Measurements from ENCODE around the gene OLFML2A.
A peak's percentile ranks its signal among the peaks of the same experiment; 100 is the strongest.
"Not testable (repeated sequence)": the region's sequence is repeated elsewhere in the genome, so short reads cannot be mapped to it uniquely, and the experiment has no call there.

OLFML2A gene

DNA sequence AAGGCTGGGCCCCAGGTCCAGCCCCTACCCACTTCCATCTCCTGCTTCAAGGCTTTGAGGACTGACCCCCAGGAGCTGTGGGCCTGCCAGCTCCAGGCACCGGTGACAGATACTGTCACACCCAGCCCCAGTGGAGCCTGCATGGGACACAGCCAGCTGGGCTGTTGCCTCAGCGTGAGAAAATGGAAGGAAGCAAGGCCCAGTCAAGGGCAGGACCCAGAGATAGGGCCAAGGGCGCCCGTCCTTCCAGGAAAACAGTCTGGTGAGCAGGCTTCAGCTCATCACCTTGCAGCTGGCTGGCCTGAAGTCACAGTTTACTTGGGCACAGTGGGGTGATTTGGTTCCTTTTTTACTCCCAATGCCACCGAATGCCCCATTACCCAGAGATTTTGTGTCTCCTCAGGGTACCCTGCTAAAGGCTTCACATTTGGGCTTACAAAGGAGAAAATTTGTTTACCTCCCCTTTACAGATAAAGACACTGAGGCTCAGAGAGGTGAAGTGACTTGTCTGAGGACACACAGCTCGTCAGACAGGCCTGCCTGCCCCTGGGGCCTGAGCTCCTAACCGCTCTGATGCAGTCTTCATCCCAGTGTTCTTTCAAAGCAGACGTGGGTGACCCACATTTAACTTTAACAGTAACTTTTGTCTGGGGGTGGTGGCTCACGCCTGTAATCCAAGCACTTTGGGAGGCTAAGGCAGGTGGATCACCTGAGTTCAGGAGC, 54.9 kb downstream of the OLFML2A start:
- DNase-seq, result no peak

DNA sequence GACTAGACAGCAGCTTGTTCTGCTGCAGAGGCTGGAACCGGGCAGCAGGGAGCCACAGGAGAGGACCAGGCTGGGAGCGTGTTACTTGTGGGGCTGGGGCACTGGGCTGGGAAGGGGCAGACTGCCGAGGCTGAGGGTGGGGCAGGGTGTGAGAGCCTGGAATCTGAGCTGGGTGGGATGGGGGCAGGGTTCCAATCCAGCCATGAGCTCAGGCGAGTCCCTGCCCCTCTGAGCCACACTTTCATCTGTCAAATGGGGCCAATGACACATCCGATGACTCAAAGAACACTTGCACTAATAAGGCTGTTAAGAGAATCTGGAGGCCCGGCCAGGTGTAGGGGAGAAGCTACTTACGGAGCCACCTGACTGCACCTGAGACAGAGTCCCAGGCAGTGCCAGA, 57.7 kb downstream of the OLFML2A start:
- DNase-seq, result no peak

DNA sequence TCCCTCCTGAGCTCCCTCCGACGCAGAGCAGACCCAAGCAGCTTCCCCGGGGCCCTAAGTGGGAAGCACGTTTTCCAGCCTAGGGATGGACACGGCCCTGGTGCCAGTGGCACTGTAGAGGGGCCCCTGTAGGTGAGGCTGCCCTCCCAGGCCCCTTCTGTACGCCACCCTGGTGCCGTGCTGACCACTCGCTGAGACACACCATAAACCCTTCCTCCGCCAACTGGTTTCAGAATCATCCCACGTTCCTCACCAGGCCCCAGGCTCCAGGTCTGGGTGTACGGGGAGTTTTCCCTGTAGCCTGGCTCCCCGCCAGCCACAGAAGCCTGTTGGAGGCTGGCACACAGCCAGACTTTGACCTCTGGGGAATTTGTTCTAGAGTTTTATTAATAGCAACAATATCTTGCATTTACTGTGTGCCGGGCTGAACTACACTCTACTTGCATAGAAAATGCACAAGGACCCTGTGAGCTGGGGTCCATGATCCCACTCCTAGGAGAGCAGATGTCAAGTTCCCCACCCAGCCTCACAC, 58.2 kb downstream of the OLFML2A start:
- DNase-seq, result no peak

DNA sequence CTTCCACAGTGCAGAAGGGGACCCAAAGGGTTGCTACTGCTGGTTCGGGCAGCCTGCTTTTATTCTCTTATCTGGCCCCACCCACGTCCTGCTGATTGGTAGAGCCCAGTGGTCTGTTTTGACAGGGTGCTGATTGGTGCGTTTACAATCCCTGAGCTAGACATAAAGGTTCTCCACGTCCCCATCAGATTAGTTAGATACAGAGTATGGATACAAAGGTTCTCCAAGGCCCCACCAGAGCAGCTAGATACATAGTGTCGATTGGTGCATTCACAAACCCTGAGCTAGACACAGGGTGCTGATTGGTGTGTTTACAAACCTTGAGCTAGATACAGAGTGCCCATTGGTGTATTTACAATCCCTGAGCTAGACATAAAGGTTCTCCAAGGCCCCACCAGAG, 61.2 kb downstream of the OLFML2A start:
- not testable (repeated sequence) for DNase-seq

DNA sequence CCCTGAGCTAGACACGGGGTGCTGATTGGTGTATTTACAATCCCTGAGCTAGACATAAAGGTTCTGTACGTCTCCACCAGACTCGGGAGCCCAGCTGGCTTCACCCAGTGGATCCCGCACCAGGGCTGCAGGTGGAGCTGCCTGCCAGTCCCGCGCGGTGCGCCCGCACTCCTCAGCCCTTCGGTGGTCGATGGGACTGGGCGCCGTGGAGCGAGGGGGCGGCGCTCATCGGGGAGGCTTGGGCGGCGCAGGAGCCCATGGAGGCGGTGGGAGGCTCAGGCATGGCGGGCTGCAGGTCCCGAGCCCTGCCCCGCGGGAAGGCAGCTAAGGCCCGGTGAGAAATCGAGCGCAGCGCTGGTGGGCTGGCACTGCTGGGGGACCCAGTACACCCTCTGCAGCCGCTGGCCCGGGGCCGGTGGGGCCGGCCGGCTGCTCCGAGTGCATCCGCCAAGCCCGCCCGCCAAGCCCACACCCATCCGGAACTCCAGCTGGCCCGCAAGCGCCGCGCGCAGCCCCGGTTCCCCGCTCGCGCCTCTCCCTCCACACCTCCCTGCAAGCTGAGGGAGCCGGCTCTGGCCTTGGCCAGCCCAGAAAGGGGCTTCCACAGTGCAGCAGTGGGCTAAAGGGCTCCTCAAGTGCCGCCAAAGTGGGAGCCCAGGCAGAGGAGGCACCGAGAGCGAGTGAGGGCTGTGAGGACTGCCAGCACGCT, 61.8 kb downstream of the OLFML2A start:
- DNase-seq, result not testable (repeated sequence)

DNA sequence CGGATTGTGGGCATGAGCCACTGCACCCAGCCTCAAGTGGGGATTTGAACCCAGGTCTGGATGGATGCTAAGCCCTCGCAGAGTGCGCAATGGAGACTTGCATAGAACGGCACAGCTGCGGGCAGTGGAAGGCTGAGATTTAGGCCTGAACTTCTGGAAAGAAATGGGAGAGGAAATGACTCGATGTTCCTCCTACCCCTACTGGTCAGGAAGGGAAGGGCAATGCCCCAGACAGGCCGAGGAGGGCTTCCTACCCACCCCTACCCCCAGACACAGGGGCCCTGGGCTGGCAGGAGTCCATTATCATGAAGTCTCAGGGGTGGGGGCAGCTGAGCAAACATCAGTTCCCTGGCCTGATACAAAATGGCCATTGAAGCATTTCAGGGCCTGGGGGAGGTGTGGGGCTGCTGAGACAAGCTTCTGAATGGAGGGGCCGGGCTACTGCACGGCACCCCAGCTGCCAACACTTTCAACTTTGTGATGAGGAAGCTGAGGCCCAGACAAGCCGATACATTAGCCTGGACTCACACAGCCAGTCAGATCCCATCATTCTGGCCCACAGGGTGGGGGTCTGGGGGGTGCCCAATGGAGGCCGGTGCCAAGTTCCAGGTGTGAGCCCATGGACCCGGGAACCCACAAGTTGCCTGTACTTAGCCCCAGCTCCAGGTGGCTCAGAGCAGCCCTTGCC, 62.8 kb downstream of the OLFML2A start:
- DNase-seq, result no peak

DNA sequence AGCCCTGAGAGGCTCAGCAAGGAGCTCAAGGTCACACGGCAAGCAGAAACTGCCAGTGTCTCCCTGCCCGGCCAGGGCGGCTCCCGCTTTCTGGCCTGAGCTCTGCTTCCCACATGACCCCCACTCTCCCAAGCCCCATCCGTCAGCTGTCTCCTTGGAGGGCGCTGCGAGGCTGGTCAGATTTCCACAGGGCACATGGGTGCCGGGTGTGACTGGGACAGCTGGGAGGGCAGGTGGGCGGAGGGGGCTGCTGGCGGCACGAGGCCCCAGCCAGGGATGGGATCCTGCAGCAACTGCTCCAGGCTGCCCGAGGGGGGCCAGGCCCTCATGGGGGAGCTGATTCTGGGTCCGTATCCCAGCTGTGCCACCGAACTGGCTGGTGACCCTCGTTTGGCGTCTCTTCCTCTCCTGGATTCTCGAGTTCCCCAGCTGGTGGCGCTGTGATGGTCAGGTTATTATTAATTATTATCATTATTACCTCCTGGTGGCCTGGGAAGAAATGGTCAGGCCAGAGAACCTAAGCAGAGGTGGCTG, 63.4 kb downstream of the OLFML2A start:
- no peak for DNase-seq

DNA sequence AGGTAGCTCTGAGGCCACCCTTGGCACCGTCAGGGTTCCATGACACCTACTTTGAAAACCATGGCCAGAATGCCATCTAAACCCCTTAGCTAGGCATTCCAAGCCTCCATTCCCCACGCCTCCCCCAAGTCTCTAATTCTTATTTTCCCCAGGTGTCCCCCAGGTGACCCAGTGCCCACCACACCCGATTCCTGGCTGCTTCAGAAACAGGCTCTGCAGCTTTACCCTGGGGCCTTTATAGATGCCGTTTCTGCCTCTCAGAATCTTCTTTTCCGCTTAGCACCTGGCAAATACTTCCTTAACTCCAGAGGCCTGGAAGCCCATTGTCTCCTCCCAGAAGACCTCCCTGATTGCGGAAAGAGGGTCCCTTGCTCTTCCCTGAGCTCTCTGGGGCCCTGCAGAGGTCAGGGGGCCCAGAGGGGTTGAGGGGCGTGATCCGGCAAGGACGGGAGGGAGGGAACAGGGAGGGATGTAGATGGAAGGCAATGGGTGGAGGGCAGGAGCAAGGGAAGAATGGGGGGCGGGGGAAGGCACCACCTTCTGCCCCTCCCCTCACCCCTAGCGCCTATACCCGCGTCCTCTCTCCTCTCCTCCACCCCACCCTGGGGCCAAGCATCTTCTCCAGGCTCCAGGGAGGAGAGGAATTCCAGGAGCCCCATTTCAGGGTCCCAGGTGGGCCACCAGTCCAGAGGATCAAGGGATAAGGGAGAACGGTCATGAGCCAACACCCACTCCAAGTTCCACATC, 64.3 kb downstream of the OLFML2A start:
- DNase-seq, result no peak

DNA sequence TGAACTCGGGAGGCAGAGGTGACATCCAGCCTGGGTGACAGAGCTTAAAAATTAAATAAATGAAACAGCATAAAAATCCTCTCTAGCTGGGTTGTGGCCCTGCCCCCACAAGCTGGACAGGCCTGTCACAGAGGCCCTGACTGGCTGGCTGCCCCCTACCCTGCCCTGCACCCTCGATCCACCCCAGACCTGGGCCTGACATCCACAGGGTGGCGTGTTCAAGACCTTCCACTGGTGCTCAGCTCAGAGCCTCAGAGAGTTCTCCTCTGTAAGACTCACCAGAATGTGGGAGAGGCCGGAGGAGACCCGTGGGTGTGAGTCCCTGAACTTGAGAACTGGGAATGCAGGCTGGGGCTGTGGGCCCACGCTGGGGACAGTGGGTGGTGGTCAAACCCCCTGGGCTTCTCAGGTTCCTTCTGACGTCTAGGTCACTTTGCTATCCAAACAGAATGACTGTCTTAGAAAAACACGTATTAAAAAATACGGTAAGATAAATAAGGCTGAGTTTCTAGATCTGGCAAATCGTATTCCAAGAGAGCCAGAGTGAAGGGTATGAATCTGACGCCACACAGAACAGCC, 66.6 kb downstream of the OLFML2A start:
- DNase-seq, result no peak

DNA sequence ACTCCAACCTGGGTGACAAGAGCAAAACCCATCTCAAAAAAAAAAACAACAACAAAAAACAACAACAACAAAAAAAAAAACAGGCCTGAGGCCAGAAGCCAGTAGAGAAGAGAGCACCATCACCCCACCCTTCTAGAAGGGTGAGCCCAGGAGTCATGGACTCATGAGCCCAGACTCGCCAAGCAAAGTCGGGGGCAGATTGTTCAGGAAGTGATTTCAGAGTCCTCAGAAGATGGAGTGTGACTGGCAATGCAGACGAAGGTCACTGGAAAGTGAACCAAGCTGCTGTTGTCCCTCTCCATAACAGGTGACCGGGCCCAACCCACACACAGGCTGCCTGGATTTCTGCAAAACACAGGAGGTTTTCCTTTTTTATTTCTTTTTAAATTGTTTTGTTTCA, 67.4 kb downstream of the OLFML2A start:
- no peak for DNase-seq

DNA sequence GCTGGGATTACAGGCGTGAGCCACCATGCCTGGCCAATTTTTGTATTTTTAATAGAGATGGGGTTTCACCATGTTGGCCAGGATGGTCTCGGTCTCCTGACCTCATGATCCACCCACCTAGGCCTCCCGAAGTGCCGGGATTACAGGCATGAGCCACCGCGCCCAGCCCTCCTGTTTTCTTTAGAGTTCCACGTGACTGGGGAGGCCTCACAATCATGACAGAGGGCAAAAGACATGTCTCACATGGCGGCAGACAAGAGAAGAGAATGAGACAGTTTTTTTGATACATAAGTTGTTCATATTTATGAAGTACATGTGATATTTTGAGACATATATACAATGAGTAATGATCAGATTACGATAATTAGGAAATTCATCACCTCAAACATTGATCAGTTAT, 69.5 kb downstream of the OLFML2A start:
- DNase-seq, result not testable (repeated sequence)

DNA sequence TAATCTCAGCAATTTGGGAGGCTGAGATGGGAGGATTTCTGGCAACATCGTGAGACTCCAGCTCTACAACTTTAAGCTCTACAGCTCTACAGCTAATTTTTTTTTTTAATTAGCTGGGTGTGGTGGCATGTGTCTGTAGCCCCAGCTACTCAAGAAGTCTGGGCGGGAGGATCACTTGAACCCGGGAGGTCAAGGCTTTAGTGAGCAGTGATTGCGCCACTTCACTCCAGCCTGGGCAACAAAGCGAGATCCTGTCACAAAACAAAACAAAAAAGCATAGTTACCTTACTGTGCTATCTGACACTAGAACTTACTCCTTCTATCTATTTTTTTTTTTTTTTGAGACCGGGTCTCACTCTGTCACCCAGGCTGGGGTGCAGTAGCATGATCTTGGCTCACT, 70.0 kb downstream of the OLFML2A start:
- DNase-seq, result no peak

DNA sequence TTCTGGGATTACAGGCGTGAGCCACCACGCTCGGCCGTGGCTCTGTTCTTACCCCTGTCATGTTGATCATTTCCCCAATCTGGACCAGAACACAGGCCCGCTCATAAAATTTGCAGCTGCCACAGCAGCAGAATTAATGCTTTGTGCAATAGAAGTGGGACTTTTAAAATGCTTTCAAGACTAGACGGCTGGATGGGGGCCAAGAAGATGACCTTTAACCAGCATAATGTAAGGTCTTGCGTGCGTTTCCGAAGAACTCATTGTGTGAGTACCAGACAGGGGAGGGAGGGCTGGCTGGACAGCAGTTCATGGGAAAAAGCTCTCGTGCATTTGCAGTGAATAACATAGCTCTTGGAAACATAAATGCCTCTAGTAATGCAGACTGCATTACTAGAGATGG, 72.9 kb downstream of the OLFML2A start:
- DNase-seq, result no peak

DNA sequence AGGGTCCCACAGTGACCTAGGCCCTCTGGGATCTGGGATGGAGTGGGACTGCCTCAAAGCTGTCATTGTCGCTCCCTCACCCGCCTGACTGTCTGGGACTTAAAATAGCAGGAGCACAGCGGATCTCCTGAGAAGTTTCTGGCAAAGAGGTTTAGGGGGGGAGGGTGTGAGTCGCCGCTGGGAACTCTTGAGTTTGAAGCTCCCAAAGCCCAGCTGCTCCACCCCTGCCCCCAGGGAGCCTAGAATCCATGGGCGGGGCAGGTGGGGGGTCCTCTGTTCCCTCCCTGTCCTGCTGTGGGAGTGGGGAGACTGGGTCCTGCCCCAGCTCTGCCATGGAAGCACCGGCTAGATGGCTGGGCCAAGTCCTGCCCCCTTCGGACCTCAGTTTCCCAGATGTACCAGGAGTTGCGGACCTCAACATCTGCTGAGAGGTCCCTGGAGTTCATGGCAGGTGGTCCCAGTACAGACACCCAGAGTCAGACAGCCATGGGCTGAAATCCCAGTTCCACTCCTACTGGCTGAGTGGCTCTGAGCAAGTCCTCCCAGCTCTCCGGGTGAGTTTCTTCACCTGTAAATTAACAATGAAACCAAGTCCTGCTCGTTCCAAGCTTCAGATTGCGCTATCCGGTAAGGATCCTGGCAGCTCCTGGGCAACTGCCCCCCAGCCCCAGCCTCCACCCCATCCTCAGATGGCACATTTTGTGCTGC, 75.3 kb downstream of the OLFML2A start:
- no peak for DNase-seq

DNA sequence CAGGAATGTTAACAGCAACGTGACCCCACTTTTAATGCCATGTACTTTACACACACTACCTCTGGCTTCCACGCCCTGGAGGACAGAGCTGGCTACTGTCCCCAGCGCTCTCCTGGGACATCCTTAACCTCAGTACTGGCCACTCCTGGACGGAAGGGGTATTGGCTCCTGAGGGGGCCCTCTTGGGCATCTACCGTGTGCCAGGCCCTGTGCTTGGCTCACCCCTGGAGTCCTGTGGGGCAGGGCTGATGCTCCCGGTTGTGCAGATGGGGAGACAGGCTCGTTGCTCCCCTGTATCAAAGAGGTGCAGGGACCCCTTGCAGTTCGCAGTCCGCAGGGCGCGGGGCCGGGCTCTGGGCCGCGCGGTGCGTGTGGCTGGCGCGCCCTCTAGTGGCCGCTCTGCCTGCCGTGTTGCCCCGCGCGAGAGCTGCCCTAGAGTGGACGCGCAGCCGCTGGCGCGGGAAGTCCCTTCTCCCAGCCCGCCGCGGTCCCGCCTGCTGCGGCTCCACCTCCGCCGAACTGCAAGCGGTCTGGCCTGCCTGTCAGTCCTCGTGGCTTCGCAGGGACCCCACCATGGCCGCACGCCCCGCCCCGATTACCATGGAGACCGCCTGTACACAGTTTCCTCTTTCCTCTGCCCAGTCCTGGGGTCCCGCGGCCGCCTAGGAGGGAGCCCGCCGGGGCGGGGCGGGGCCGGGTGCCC, 76.0 kb downstream of the OLFML2A start, which contains the start of gene WDR38:
Gene WDR38, plus strand, starts transcription at position 632 of the 703 bp plus-strand sequence. CDS start 72 bp downstream, outside the sequence.
- DNase-seq, result peak; percentile 75 to 82

DNA sequence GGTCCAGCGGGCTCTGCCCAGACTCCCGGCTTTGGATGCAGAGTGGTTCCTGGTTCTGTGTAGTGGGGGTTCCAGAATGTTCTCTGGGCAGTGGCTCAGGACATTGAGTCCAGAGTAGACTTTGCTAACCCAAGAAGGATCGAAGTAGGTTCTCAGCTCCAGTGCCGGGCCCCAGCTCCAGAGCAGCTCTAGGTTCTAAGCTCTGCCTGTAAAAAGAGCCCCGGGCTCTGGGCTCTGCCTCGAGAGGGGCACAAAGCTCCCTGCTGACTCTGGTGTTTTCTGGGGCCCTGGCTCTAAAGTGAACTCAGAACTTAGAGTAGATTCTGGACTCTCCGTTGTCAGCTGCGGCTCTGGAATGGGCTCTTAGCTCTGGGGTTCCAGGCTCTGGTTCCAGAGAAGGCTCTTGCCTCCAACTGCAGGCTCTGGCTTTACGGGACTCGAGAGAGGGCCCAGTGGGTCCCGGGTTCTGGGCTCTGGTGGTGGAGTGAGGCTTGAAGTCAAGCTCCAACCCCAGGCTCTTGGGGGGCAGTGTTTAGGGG, 76.7 kb downstream of the OLFML2A start:
- DNase-seq, result no peak

DNA sequence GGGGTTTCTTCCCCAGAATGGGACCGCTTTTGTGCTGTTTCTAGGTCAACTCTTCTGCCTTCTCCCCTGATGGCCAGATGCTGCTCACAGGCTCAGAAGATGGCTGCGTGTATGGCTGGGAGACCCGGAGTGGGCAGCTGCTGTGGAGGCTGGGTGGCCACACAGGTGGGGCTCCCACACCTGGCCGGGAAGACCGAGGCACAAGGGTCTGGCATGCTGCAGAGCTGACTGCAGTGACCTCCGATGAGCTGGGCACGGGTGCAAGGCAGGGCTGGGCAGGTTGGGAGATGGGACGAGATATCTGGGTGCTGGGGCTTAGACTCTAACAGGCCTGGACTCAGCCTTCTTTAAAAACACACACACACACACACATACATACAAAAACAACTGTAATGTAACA, 77.2 kb downstream of the OLFML2A start:
- DNase-seq, result no peak

DNA sequence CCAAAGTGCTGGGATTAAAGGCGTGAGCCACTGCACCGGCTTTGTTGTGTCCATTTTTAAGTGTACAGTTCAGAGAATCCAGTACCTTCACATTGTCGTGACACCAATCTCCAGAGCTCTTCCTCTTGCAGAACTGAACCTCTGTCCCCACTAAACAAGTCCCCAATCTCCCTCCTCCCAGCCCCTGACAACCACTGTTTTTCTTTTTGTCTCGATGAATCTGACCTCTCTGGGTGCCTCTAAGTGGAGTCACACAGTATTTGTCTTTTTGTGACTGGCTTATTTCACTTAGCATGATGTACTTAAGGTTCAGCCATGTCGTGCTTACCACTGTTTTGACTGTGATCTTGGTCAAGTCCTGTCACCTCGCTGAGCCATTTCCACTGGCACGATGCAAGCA, 77.9 kb downstream of the OLFML2A start:
- DNase-seq, result no peak

DNA sequence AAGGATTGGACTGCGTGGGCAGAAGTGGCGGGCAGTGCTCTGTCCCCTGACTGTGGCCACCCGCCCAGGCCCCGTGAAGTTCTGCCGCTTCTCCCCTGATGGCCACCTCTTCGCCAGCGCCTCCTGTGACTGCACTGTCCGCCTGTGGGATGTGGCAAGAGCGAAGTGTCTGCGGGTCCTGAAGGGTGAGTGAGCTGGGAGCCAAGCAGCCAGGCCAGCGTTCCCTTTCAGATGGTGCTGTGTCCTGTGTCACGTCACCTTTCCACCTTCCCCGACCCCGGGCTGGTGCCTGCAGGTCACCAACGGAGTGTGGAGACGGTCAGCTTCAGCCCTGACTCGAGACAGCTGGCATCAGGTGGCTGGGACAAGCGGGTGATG, 78.6 kb downstream of the OLFML2A start:
- DNase-seq, result no peak

DNA sequence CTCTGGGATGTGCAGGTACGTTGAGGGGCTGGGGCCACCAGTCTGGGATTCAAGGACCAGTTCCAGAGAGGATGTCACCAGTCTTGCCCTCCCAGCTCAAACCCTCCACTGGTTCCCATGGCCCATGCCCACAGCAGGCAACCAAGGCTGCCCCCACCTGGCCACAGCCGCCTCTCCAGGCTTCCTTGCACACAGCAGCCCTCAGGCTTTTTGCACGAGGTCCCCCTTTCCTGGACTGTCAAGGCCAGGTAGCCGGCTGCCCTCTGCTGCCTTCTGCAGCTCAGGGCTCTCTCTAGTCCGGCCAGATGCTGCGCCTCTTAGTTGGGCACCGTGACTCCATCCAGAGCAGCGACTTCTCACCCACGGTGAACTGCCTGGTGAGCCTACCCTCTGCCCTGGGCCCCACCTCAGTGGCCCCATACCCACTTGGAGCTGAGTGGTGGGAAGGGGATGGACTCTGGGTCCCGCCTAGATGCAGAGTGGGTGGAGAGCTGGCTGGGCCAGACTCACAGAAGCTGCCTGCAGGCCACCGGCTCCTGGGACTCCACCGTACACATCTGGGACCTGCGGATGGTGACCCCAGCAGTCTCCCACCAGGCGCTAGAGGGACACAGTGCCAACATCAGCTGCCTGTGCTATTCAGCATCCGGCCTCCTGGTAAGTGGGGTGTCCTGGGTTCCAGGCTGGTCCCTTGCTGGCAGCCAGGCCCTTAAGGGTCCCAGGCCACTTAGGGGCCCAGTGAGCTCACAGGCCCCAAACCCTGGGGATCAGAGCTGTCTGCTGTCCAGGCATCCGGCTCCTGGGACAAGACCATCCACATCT, 79.2 kb downstream of the OLFML2A start:
- peak in 1 of 2 experiments; percentile 43 for DNase-seq
